Keratinocyte (primary cell): Measurements from ENCODE around the gene MAU2. TPM values are rescaled to one million over a fixed set of nuclear protein-coding genes. Genes with fewer than 3 reads are reported as not detected.

Experiments used
- DNase-seq: peaks from one replicate; pipeline ENCODE4 v3.0.0-alpha.2; 2011; ENCODE audit warnings: low read depth, missing footprints, low spot score
- FAIRE-seq: peaks from 2 replicates; lab custom pipeline; 2011; peaks lifted over from hg19 to GRCh38; lab: Jason Lieb, UNC
- H2AFZ ChIP-seq: 2 replicates; pipeline ENCODE4 v1.6.0; 2012; ENCODE audit warnings: low read length, control low read depth, inconsistent platforms; ENCODE audit not compliant: control insufficient read depth
- H3K27ac ChIP-seq: 2 replicates; pipeline ENCODE4 v1.5.1; 2011; ENCODE audit warnings: low read length; ENCODE audit not compliant: control insufficient read depth, insufficient read depth
- H3K27me3 ChIP-seq: 3 replicates; pipeline ENCODE4 v1.6.0; 2011; ENCODE audit warnings: low read length; ENCODE audit not compliant: control insufficient read depth, insufficient read depth; ENCODE audit errors: extremely low read depth
- H3K36me3 ChIP-seq, 2 experiments: 2 replicates in 1 of 2; 3 replicates in 1 of 2; pipeline ENCODE4 v1.5.1; 2011; ENCODE audit warnings: low read length in 2 of 2, mild to moderate bottlenecking in 1 of 2; ENCODE audit not compliant: control insufficient read depth in 2 of 2, insufficient read depth in 2 of 2; ENCODE audit errors: extremely low read depth in 1 of 2
- H3K4me1 ChIP-seq: 3 replicates; pipeline ENCODE4 v1.5.1; 2011; ENCODE audit warnings: low read length; ENCODE audit not compliant: control insufficient read depth, insufficient read depth; ENCODE audit errors: extremely low read depth
- H3K4me2 ChIP-seq: 3 replicates; pipeline ENCODE4 v1.6.0; 2011; ENCODE audit warnings: low read depth, low read length; ENCODE audit not compliant: control insufficient read depth, insufficient read depth; ENCODE audit errors: extremely low read depth
- H3K4me3 ChIP-seq, 3 experiments: fragments of 200-600 bp in 1 of 3; sonication (generic) in 1 of 3; 2 replicates in 2 of 3; 3 replicates in 1 of 3; pipeline ENCODE4 v1.5.1; 2011 to 2016; ENCODE audit warnings: low read length in 3 of 3, mild to moderate bottlenecking in 3 of 3, control low read depth in 2 of 3, inconsistent platforms in 1 of 3, low read depth in 1 of 3, mixed read lengths in 1 of 3, mixed run types in 1 of 3, moderate library complexity in 1 of 3; ENCODE audit not compliant: control insufficient read depth in 2 of 3, insufficient read depth in 2 of 3; ENCODE audit errors: extremely low read depth in 1 of 3
- H3K79me2 ChIP-seq: 2 replicates; pipeline ENCODE4 v1.6.0; 2012; ENCODE audit warnings: low read length; ENCODE audit not compliant: control insufficient read depth, insufficient read depth
- H3K9ac ChIP-seq: 3 replicates; pipeline ENCODE4 v1.6.0; 2011; ENCODE audit warnings: low read length; ENCODE audit not compliant: control insufficient read depth, insufficient read depth; ENCODE audit errors: extremely low read depth
- H3K9me1 ChIP-seq: 3 replicates; pipeline ENCODE4 v1.6.0; 2011; ENCODE audit warnings: low read length; ENCODE audit not compliant: control insufficient read depth, insufficient read depth; ENCODE audit errors: extremely low read depth
- H3K9me3 ChIP-seq: 2 replicates; pipeline ENCODE4 v1.5.1; 2012; ENCODE audit warnings: low read depth, low read length; ENCODE audit not compliant: control insufficient read depth
- H4K20me1 ChIP-seq: 3 replicates; pipeline ENCODE4 v1.6.0; 2011; ENCODE audit warnings: low read length; ENCODE audit not compliant: control insufficient read depth, insufficient read depth; ENCODE audit errors: extremely low read depth
- EZH2 ChIP-seq: IDR thresholded peaks from one replicate; pipeline ENCODE4 v1.6.1; 2012; ENCODE audit warnings: inconsistent platforms, mild to moderate bottlenecking, low read length, moderate library complexity
- dilution Hi-C: fragments of 300-500 bp; cut with MboI; formaldehyde crosslinking; loops from one replicate; pipeline ENCODE4 v1.7.0; 2020; ENCODE audit warnings: low sequenced_read_pairs; ENCODE audit not compliant: extremely low pct_ligation_motif_present
- polyA plus RNA-seq, 5 experiments: library from polyadenylated mRNA; depleted of rRNA in 3 of 5; stranded (reverse) in 3 of 5; stranded (forward) in 1 of 5; unstranded in 1 of 5; fragments of >200 nt; gene quantifications; 1 replicate in 1 of 5; 2 replicates in 3 of 5; 3 replicates in 1 of 5; pipeline versions ENCODE4 v1.2.1 to v1.2.3, GENCODE V29; 2011 to 2012; ENCODE audit warnings: missing spikeins in 2 of 5, low read depth in 1 of 5, low replicate concordance in 1 of 5
- TF ChIP-seq, protein P1 (sequence below), 3 experiments: IDR thresholded peaks in 1 of 3; conservative IDR thresholded peaks in 1 of 3; optimal IDR thresholded peaks in 1 of 3; 2 replicates in 2 of 3; 3 replicates in 1 of 3; pipeline versions ENCODE3 to v1.5.1; 2011; ENCODE audit warnings: low read length in 3 of 3, mild to moderate bottlenecking in 3 of 3, moderate library complexity in 2 of 3, control low read depth in 1 of 3, inconsistent platforms in 1 of 3; ENCODE audit not compliant: insufficient read depth in 2 of 3; ENCODE audit errors: extremely low read depth in 1 of 3

The MAU2 gene
- polyA plus RNA-seq, 1 donor (not counting 4 experiments of a cell fraction or from before 2014, with no cell fraction given): 10.3 TPM

DNA sequence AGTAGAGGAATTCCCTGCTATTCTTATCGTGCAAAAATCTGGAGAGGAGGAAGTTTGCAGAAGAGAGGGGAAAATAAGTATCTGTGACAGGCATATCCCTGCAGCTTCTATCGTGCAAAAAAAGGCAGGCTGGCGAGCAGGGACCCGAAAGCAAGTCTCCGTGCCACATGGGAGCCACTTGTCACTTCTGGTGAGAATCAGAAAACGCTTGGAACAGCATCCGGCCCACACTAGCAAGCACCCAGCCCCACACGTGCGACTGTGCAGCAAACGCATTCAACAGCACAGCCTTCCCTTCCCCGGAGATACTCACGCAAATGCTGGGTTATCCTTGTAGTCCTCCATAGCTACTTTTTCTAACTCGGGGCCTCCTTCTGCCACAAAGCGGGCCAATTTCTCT, 17.2 kb upstream of the MAU2 start:
- Histone ChIP-seq H3K36me3 (peaks cover 36 to 53% of the 10 kb centered on the region in 2 experiments), H3K9ac (no peak overlapping the region), H3K27ac (no peak overlapping the region), H3K4me3 (no peak overlapping the region), H3K4me2 (no peak overlapping the region), H3K9me3 (no peaks in the 10 kb centered on the region), H4K20me1 (no peaks in the 10 kb centered on the region), H3K9me1 (no peaks in the 10 kb centered on the region), H3K4me1 (no peaks in the 10 kb centered on the region), H2AFZ (no peak overlapping the region), H3K79me2 (no peaks in the 10 kb centered on the region), H3K27me3 (no peaks in the 10 kb centered on the region)
- no peak for TF ChIP-seq EZH2
- TF ChIP-seq, protein P1, sequence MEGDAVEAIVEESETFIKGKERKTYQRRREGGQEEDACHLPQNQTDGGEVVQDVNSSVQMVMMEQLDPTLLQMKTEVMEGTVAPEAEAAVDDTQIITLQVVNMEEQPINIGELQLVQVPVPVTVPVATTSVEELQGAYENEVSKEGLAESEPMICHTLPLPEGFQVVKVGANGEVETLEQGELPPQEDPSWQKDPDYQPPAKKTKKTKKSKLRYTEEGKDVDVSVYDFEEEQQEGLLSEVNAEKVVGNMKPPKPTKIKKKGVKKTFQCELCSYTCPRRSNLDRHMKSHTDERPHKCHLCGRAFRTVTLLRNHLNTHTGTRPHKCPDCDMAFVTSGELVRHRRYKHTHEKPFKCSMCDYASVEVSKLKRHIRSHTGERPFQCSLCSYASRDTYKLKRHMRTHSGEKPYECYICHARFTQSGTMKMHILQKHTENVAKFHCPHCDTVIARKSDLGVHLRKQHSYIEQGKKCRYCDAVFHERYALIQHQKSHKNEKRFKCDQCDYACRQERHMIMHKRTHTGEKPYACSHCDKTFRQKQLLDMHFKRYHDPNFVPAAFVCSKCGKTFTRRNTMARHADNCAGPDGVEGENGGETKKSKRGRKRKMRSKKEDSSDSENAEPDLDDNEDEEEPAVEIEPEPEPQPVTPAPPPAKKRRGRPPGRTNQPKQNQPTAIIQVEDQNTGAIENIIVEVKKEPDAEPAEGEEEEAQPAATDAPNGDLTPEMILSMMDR (optimal IDR thresholded peaks at IDR 0.05 in 1 of 3, IDR thresholded peaks at IDR 0.05 in 1 of 3, conservative IDR thresholded peaks at IDR 0.05 in 1 of 3; ENCODE audit: extremely low read depth in 1 of 3, insufficient read depth in 2 of 3, low read length in 3 of 3): no peak
- no peak for DNase-seq
- no peak for FAIRE-seq
- dilution Hi-C loops: no loop called here

DNA sequence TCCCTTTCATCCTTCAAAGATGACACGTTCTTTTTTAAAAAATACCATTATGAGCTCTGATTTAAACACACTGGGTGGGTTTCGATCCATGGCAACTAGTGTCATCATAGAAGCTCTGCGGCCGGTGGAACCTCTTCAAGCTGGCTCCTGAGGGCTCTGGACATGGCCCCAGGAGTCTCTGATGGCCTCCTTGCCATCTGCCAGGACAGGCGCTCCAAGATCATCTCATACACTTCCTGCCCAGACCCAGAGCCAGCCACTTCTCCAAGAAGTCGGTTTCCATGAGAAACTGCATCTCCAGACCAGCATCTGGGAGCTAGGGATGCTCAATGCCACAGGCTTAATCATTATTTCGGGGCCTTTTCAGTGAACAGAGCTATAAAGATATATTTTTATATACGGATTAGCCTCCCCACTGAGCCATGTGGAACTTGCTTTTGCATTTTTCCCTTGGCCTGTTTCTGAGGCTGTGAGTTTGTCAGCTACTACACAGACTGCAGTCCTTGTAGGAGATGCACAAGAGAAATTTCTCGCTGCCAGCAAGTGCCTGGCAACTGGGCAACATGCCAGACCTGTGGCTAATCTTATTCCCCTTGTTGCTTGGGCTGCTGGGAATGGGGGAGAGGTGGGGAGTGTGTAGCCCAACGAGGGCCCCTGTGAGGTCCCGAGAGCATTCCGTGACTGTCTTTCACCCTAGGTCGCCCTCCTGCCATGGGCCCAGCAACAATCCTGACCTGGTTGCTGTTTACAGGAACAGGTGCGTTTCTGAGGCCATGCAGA, 16.3 kb upstream of the MAU2 start:
- Histone ChIP-seq H3K36me3 (peaks cover 37 to 56% of the 10 kb centered on the region in 2 experiments), H3K79me2 (no peaks in the 10 kb centered on the region), H3K27me3 (no peaks in the 10 kb centered on the region), H3K4me1 (no peaks in the 10 kb centered on the region), H4K20me1 (no peaks in the 10 kb centered on the region), H3K4me2 (no peak overlapping the region), H3K4me3 (no peak overlapping the region), H3K27ac (no peak overlapping the region), H3K9me3 (no peaks in the 10 kb centered on the region), H2AFZ (no peak overlapping the region), H3K9ac (no peak overlapping the region), H3K9me1 (no peaks in the 10 kb centered on the region)
- no peak for DNase-seq
- TF ChIP-seq EZH2: no peak
- TF ChIP-seq, protein P1 (optimal IDR thresholded peaks at IDR 0.05 in 1 of 3, IDR thresholded peaks at IDR 0.05 in 1 of 3, conservative IDR thresholded peaks at IDR 0.05 in 1 of 3; ENCODE audit: extremely low read depth in 1 of 3, insufficient read depth in 2 of 3, low read length in 3 of 3): no peak
- dilution Hi-C loops: no loop called here
- FAIRE-seq: no peak
